Neural progenitor cell (in vitro differentiated cells): Measurements from ENCODE around the gene PROC.

Source experiments
- CTCF ChIP-seq: fragments of 200-600 bp; sonication (generic); IDR thresholded peaks from 2 replicates; pipeline ENCODE4 v1.5.1; 2017; ENCODE audit warnings: antibody characterized with exemption, mild to moderate bottlenecking
- EZH2 ChIP-seq: fragments of 200-600 bp; sonication (generic); IDR thresholded peaks from 2 replicates; pipeline ENCODE4 v1.6.1; 2017; ENCODE audit warnings: antibody characterized with exemption, mild to moderate bottlenecking, moderate library complexity

- TF ChIP-seq CTCF (no peak), EZH2 (no peak)
Observed at GRCh38 chr2:127431408-127432023, 13.3 kb downstream of the PROC start.
